K562 (cell line): ENCODE measurements around the gene CCL27. TPM values are rescaled to one million over a fixed set of nuclear protein-coding genes. Genes with fewer than 3 reads are reported as not detected.

Experiments used
- ATAC-seq: fragments of 200-7000 bp; cut with Tn5 transposase; 3 replicates; pipeline ENCODE4 v1.9.1; 2020; ENCODE audit warnings: moderate library complexity
- BruUV-seq: library from RNA; stranded (reverse); fragments of 400-500 nt; replicated peaks from 2 replicates; lab custom pipeline; 2021; lab: Mats Ljungman, UMichigan
- CTCF ChIA-PET: fragments of 300-600 bp; formaldehyde crosslinking; extraction: SDS; loops from one replicate; lab custom pipeline; 2021; ENCODE audit warnings: low intra/inter-chr PET ratio; lab: Yijun Ruan, JAX
- POLR2A ChIA-PET: fragments of 300-600, 350-650 bp; sonication (Branson Sonifier 250); formaldehyde crosslinking; extraction: SDS; loops from one replicate; lab custom pipeline; 2021; ENCODE audit warnings: antibody characterized with exemption, inconsistent platforms; lab: Yijun Ruan, JAX
- DNase-seq, 4 experiments: peaks; one replicate each; pipeline versions ENCODE4 v3.0.0 to v3.0.0-alpha.2; 2011 to 2018; ENCODE audit warnings: low spot score in 3 of 4, mixed read lengths in 3 of 4; ENCODE audit errors: extremely low read depth in 1 of 4
- FAIRE-seq: peaks from 2 replicates; lab custom pipeline; 2011; peaks lifted over from hg19 to GRCh38; lab: Jason Lieb, UNC
- H2AFZ ChIP-seq: 2 replicates; pipeline ENCODE4 v1.6.0; 2011; ENCODE audit warnings: low read depth, low read length, control low read depth, inconsistent platforms
- H3K27ac ChIP-seq: fragments of 200-600 bp; 3 replicates; pipeline ENCODE4 v1.8.0; 2011; ENCODE audit warnings: low read depth, mild to moderate bottlenecking, control low read depth, inconsistent platforms, low read length, moderate library complexity, mixed read lengths; ENCODE audit errors: extremely low read depth
- H3K27me3 ChIP-seq, 2 experiments: fragments of 300-600 bp in 1 of 2; 2 replicates in 1 of 2; 3 replicates in 1 of 2; pipeline versions ENCODE4 v1.6.0 to v1.8.0; 2011; ENCODE audit warnings: inconsistent platforms in 2 of 2, low read length in 2 of 2, mild to moderate bottlenecking in 1 of 2, mixed read lengths in 1 of 2, moderate library complexity in 1 of 2; ENCODE audit not compliant: control insufficient read depth in 2 of 2, insufficient read depth in 2 of 2
- H3K36me3 ChIP-seq: fragments of 300-600 bp; 3 replicates; pipeline ENCODE4 v1.8.0; 2011; ENCODE audit warnings: mild to moderate bottlenecking, low read length, inconsistent platforms; ENCODE audit not compliant: control insufficient read depth, insufficient read depth
- H3K4me1 ChIP-seq, 2 experiments: fragments of 200-600 bp in 1 of 2; replicated peaks in 1 of 2; 2 replicates in 1 of 2; 3 replicates in 1 of 2; pipeline versions ENCODE4 v1.5.1 to v1.8.0; 2011; ENCODE audit warnings: inconsistent platforms in 2 of 2, low read length in 2 of 2, mild to moderate bottlenecking in 1 of 2, mixed read lengths in 1 of 2, moderate library complexity in 1 of 2; ENCODE audit not compliant: control insufficient read depth in 2 of 2, insufficient read depth in 2 of 2
- H3K4me2 ChIP-seq: 2 replicates; pipeline ENCODE4 v1.6.1; 2011; ENCODE audit warnings: low read length, control low read depth, inconsistent platforms, mixed read lengths; ENCODE audit not compliant: insufficient read depth
- H3K4me3 ChIP-seq: fragments of 200-600 bp; sonication (generic), shearing (Covaris generic); 2 replicates; pipeline ENCODE4 v1.5.1; 2016; ENCODE audit warnings: control low read depth, inconsistent platforms
- H3K79me2 ChIP-seq: fragments of 200-600 bp; 3 replicates; pipeline ENCODE4 v1.8.0; 2011; ENCODE audit warnings: low read length, inconsistent platforms; ENCODE audit not compliant: control insufficient read depth, insufficient read depth
- H3K9ac ChIP-seq, 2 experiments: 2 replicates each; pipeline versions ENCODE4 v1.6.0 to v1.6.1; 2011; ENCODE audit warnings: low read depth in 2 of 2, low read length in 2 of 2, control low read depth in 1 of 2, inconsistent platforms in 1 of 2, mild to moderate bottlenecking in 1 of 2, mixed read lengths in 1 of 2; ENCODE audit not compliant: insufficient read depth in 1 of 2
- H3K9me1 ChIP-seq: one replicate; pipeline ENCODE4 v1.6.0; 2011; ENCODE audit warnings: inconsistent platforms, mild to moderate bottlenecking, low read length, moderate library complexity; ENCODE audit not compliant: control insufficient read depth, insufficient read depth
- H3K9me3 ChIP-seq: replicated peaks from 2 replicates; pipeline ENCODE4 v1.5.1; 2011; ENCODE audit warnings: low read depth, low read length, inconsistent platforms; ENCODE audit not compliant: control insufficient read depth, insufficient read depth
- H4K20me1 ChIP-seq: replicated peaks from 2 replicates; pipeline ENCODE4 v1.6.1; 2011; ENCODE audit warnings: low read length, inconsistent platforms, mixed read lengths; ENCODE audit not compliant: control insufficient read depth, insufficient read depth
- EP400 ChIP-seq: fragments of 450-650 bp; IDR thresholded peaks from 2 replicates; pipeline ENCODE4 v1.6.1; 2017; ENCODE audit warnings: antibody characterized with exemption, mild to moderate bottlenecking, moderate library complexity
- HDAC3 ChIP-seq: fragments of 450-650 bp; IDR thresholded peaks from 2 replicates; pipeline ENCODE4 v1.6.1; 2018; ENCODE audit warnings: borderline replicate concordance, mild to moderate bottlenecking, moderate library complexity; ENCODE audit not compliant: partially characterized antibody
- KDM5B ChIP-seq: fragments of 200-600 bp; sonication (generic); IDR thresholded peaks from 2 replicates; pipeline ENCODE4 v1.6.1; 2012; ENCODE audit warnings: low read depth, mild to moderate bottlenecking, moderate library complexity, low read length, control low read depth, inconsistent platforms; ENCODE audit not compliant: insufficient replicate concordance
- NELFE ChIP-seq: IDR thresholded peaks from 2 replicates; pipeline ENCODE4 v1.6.1; 2011; ENCODE audit warnings: mild to moderate bottlenecking; ENCODE audit not compliant: insufficient read depth, insufficient read length
- NR1H2 ChIP-seq: sonication (generic); formaldehyde crosslinking; IDR thresholded peaks from 2 replicates; pipeline ENCODE4 v1.4.0; 2020; ENCODE audit warnings: mild to moderate bottlenecking, missing genetic modification reagents
- RFX7 ChIP-seq: fragments of 250-450 bp; sonication (Bioruptor Pico); IDR thresholded peaks from 2 replicates; pipeline ENCODE4 v1.5.1; 2021; ENCODE audit warnings: mild to moderate bottlenecking
- WGBS: fragments of 100-300 bp; shearing (Covaris generic); methylation state at CpG from one replicate; pipeline ENCODE4 v1.1.6; 2016; ENCODE audit warnings: low coverage, mixed read lengths; ENCODE audit not compliant: insufficient coverage; ENCODE audit errors: missing lambda C conversion rate; 5-methylcytosine and 5-hydroxymethylcytosine counted together
- in situ Hi-C: fragments of 300-500 bp; cut with MboI; formaldehyde crosslinking; loops from 4 replicates; pipeline ENCODE4 v1.15.0; 2018; ENCODE audit warnings: inconsistent platforms, mixed read lengths
- intact Hi-C: fragments of 100-400 bp; cut with micrococcal nuclease; formaldehyde crosslinking; loops from 2 replicates; pipeline ENCODE4 v1.14.2; 2022
- polyA plus RNA-seq, 8 experiments: library from polyadenylated mRNA; depleted of rRNA in 4 of 8; stranded (reverse) in 5 of 8; unstranded in 3 of 8; fragments of >200 nt; fragmentation: Nextera tagmentation in 2 of 8; fragmentation: Illumina TruSeq in 1 of 8; extraction: Ambion mirVana in 2 of 8; extraction: Trizol in 1 of 8; gene quantifications; 2 replicates each; pipeline versions ENCODE4 v1.2.1 to v1.2.3, GENCODE V29; 2011 to 2014; ENCODE audit warnings: inconsistent platforms in 1 of 8, missing spikeins in 1 of 8
- total RNA-seq, 7 experiments: library from RNA; depleted of rRNA in 6 of 7; stranded (reverse); fragments of >200 nt in 6 of 7; fragmentation: Illumina TruSeq in 2 of 7; extraction: Trizol in 2 of 7; gene quantifications; 2 replicates each; pipeline versions ENCODE4 v1.2.1 to v1.2.3, GENCODE V29; 2011 to 2021; ENCODE audit warnings: low replicate concordance in 1 of 7
- TF ChIP-seq, protein P1 (sequence below): sonication (generic); formaldehyde crosslinking; IDR thresholded peaks from 2 replicates; pipeline ENCODE4 v1.8.0; 2022; ENCODE audit warnings: missing genetic modification reagents, mild to moderate bottlenecking, borderline replicate concordance

CCL27 gene
- total and polyA plus RNA-seq, 9 of the 15 experiments (the other 6 are each of a cell fraction or from before 2014, with no cell fraction given): 0.10 to 0.53 (median 0.27) TPM; not detected in 5

- H3K4me2 ChIP-seq: no peak overlapping the region
- intact Hi-C loops: no loop called here
- no peaks in the 10 kb centered on the region for H4K20me1 ChIP-seq
- ChIA-PET CTCF (no interaction called here), POLR2A (interaction anchor here (0.6 to 1.0 kb wide), 4 partner anchors 45 to 299 kb away, joined by 3 read pairs; no protein-coding TSS in a partner anchor)
- no peaks in the 10 kb centered on the region for H3K36me3 ChIP-seq
- BruUV-seq: no TSS peak
- DNase-seq (no peak), FAIRE-seq (no peak), ATAC-seq (no peak)
- H3K27ac ChIP-seq: no peak overlapping the region
- H3K9ac ChIP-seq: no peak overlapping the region
- H3K4me1 ChIP-seq: no peaks in the 10 kb centered on the region
- WGBS: 30% methylated on average over 4 of the region's 5 CpGs
- in situ Hi-C loops: no loop called here
- no peaks in the 10 kb centered on the region for H3K9me3 ChIP-seq
- no peak overlapping the region for H3K4me3 ChIP-seq
- H3K27me3 ChIP-seq: no peaks in the 10 kb centered on the region
- H3K9me1 ChIP-seq: no peaks in the 10 kb centered on the region
- H3K79me2 ChIP-seq: no peaks in the 10 kb centered on the region
- no peak for TF ChIP-seq NR1H2 (CRISPR knock-in tag)
- no peak for TF ChIP-seq NELFE
- TF ChIP-seq HDAC3: no peak
- TF ChIP-seq, all 486 proteins: peak for 0
- no peak overlapping the region for H2AFZ ChIP-seq
Observed at GRCh38 chr9:34686231-34686630, 23.8 kb upstream of the CCL27 start.

- POLR2A ChIA-PET: interaction anchor here (0.6 to 0.8 kb wide), 3 partner anchors 52 to 300 kb away, joined by 3 read pairs; no protein-coding TSS in a partner anchor
- intact Hi-C loops: no loop called here
Observed at GRCh38 chr9:34685591-34685990, 23.1 kb upstream of the CCL27 start.

More at GRCh38 chr9:34685591-34685990, 23.1 kb upstream of the CCL27 start:
- in situ Hi-C loops: no loop called here
- CTCF ChIA-PET: no interaction called here
- no peak for ATAC-seq
- Histone ChIP-seq H4K20me1 (no peaks in the 10 kb centered on the region), H2AFZ (no peak overlapping the region), H3K79me2 (no peaks in the 10 kb centered on the region), H3K27ac (no peak overlapping the region), H3K36me3 (no peaks in the 10 kb centered on the region), H3K4me3 (no peak overlapping the region), H3K9me3 (no peaks in the 10 kb centered on the region), H3K9me1 (no peaks in the 10 kb centered on the region), H3K27me3 (no peaks in the 10 kb centered on the region), H3K4me2 (no peak overlapping the region), H3K9ac (no peak overlapping the region), H3K4me1 (no peaks in the 10 kb centered on the region)
- BruUV-seq: no TSS peak
- FAIRE-seq: no peak
- no peak for DNase-seq
- TF ChIP-seq KDM5B (no peak), RFX7 (CRISPR knock-in tag) (no peak), EP400 (no peak)
- TF ChIP-seq, protein P1, sequence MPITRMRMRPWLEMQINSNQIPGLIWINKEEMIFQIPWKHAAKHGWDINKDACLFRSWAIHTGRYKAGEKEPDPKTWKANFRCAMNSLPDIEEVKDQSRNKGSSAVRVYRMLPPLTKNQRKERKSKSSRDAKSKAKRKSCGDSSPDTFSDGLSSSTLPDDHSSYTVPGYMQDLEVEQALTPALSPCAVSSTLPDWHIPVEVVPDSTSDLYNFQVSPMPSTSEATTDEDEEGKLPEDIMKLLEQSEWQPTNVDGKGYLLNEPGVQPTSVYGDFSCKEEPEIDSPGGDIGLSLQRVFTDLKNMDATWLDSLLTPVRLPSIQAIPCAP: no peak
- 31% methylated on average over 4 of the region's 4 CpGs for WGBS
